ENCODE data around the gene SPARC.
"Not testable (repeated sequence)": the region's sequence is repeated elsewhere in the genome, so short reads cannot be mapped to it uniquely, and the experiment has no call there.

Gene SPARC

DNA sequence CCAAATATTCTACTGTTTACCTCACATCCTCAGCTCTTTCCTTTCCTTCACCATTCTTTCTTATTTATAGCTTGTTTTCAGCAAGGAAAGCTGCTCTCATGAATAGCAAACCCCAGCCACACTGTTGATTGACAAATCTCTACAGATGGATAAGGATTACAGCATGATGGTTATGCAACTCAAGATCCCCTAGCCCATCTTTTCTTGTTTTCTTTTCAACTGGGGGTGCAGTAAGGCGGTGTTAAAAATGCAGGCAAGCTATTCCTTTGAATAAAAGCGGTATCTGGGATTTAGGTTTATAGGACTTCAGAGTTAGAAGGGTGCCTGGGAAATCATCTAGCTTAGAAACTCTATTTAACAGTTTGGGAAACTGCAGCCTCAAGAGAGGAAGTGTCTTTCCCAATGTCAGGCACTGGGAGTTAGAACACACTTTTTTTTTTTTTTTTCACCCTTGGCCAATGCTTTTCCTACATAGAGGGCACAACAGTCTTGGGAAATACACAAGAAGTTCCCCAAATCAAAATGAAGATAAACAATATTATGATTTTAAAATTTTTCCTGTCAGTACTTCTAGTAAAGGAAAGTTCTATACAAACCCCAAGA, 2.6 kb downstream of the SPARC start:
- DNase-seq (ENCODE audit: low spot score), result no peak
- TF ChIP-seq, protein P1, sequence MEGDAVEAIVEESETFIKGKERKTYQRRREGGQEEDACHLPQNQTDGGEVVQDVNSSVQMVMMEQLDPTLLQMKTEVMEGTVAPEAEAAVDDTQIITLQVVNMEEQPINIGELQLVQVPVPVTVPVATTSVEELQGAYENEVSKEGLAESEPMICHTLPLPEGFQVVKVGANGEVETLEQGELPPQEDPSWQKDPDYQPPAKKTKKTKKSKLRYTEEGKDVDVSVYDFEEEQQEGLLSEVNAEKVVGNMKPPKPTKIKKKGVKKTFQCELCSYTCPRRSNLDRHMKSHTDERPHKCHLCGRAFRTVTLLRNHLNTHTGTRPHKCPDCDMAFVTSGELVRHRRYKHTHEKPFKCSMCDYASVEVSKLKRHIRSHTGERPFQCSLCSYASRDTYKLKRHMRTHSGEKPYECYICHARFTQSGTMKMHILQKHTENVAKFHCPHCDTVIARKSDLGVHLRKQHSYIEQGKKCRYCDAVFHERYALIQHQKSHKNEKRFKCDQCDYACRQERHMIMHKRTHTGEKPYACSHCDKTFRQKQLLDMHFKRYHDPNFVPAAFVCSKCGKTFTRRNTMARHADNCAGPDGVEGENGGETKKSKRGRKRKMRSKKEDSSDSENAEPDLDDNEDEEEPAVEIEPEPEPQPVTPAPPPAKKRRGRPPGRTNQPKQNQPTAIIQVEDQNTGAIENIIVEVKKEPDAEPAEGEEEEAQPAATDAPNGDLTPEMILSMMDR (IDR thresholded peaks at IDR 0.05; ENCODE audit: extremely low read depth, missing control alignments), result no peak

DNA sequence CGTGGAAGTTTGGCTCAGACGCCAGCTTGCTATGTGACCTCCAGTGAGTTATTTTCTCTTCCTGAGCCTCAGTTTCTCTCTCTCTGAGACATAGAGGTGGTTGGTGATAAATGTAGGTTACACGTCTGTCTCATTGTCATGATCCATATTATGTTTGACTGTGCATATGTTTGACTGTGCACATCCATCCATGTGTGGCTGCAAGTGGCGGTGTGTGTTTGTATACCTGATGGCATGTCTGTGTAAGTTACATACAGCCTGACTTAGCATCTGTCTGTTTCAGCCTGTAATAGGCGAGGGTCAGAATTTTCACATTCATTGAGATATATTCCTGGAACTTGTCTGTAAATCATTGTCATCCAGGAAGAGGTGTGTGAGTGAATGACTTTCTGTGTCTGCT, 3.3 kb downstream of the SPARC start:
- TF ChIP-seq, protein P1 (IDR thresholded peaks at IDR 0.05; ENCODE audit: extremely low read depth, missing control alignments), result no peak
- no peak for DNase-seq (ENCODE audit: low spot score)

DNA sequence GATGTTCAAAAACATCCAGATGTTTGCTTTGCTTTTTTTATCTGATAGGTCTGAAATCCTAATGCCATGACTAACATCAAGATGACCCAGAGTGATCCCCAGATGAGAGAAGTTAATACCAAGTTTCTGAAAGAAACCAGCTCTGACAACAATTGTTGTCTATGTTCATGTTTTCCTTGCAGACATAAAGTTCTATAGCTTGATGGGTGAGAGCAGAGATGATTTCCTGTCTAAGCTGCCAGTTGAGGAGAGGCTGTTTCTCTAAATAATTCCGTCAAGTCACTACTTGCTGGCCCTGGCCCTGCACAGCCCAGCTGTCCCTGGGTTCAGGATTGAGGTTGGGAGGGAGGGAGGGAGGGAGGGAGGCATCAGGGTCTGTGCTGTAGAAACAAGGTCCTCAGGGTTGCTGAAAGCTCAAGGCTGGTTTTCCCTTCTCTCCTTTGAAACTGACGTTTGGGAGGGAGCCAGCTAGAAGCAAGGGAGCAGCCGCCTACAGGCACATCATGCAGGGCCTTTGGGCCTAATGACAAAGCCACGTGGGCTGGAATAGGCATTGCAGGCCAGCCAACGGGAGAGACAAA, 3.9 kb downstream of the SPARC start:
- TF ChIP-seq, protein P1 (IDR thresholded peaks at IDR 0.05; ENCODE audit: extremely low read depth, missing control alignments), result no peak
- no peak for DNase-seq (ENCODE audit: low spot score)

DNA sequence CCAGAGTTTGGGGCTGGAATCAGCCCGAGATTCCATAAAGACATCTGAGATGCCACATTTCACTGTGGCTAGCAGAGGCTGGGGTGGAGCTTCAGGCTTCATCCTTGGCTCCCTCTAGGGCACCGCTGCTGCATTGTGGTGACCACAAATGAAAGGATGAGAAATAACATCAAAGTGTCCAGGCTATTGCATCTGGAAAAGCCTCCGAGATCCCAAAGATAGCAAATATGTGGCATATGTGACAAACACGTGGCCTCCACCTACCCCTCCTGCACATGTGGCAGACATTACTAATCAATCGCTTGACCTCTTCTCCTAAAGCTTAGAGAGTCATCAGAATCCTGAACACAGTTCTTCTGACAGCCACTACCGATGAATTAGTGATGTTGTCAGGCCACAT, 4.5 kb downstream of the SPARC start:
- DNase-seq (ENCODE audit: low spot score), result no peak
- TF ChIP-seq, protein P1 (IDR thresholded peaks at IDR 0.05; ENCODE audit: extremely low read depth, missing control alignments), result no peak

DNA sequence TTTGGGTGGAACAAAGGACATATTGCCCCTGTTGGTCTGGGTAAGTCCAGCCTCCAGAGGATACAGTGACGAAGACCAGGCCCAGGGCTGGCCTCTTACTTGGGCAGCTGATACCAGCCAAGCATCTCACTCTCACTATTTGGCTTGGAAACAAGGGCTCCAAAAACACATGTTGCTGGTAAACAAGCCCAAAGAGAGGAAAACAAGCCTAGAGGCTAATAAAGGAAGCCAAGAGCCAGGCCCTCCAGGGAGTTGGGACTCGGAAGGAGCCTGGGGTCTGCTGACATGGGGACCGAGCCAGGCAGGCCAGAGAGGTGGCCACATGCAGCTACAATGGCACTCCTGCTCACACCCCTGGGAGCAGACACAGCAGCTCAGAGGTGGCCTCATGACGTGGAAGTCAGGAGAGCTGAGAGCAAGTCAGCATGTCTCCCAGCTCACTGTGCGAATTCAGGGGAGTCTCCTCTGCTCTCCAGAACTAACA, 5.7 kb downstream of the SPARC start:
- TF ChIP-seq, protein P1 (IDR thresholded peaks at IDR 0.05; ENCODE audit: extremely low read depth, missing control alignments), result no peak
- DNase-seq (ENCODE audit: low spot score), result no peak

DNA sequence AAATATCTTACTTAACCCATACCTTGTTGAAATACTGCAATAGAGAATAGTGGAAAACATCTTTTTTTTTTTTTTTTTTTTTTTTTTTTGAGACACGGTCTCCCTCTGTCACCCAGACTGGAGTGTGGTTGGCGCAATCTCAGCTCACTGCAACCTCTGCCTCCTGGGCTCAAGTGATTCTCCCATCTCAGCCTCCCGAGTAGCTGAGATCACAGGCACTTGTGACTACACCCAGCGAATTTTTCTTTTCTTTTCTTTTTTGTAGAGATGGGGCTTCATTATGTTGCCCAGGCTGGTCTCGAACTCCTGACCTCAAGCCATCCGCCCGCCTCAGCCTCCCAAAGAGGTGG, 6.6 kb downstream of the SPARC start:
- not testable (repeated sequence) for DNase-seq (ENCODE audit: low spot score)

DNA sequence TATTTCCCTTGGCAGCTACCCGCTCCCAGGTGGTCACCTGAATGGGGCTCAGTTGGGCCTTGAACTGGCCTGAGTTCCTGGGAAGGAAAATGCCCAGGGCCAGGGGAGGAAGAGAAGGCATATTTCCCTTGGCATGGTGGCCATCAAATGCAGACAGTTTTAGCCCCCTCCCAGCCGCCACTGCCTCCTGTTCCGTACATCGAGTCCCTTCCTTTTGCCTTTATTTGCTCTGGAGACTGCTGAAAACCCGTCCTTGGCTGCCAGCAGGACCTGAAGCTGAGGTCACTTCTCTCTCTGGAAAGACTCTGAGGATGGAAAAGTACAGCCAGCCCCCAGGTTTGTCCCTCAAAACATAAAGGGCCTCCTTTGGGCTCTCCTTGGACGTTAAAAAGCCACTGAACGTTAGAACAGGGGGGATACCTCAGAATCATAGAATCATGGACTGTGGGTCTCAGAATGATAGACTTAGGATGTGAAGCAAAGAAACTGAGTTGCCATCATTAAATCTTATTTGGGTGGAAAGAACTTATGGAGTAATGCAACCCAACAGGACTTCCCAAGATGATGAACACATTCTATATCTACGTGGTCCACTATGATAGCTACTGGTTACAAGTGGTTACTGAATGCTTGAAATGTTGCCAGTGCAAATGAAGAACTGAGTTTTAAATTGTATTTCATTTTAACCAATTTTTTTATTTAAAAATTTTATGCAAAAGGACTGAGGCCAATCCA, 7.1 kb downstream of the SPARC start:
- DNase-seq (ENCODE audit: low spot score), result no peak
- TF ChIP-seq, protein P1 (IDR thresholded peaks at IDR 0.05; ENCODE audit: extremely low read depth, missing control alignments), result no peak

Measured in GM20000 (cell line).